Midbrain (tissue), 1 donor: Measurements from ENCODE around the gene C5orf15.

Experiments
- DNase-seq: peaks from one replicate; lab custom pipeline; 2025; lab: John Stamatoyannopoulos, UW

The C5orf15 gene

GRCh38 chr5:133924221-133924920 lies 44.1 kb downstream of the C5orf15 start:
- DNase-seq: no peak

- DNase-seq: no peak
Observed at GRCh38 chr5:133921979-133922378, 46.4 kb downstream of the C5orf15 start.

- DNase-seq: no peak
Observed at GRCh38 chr5:133921069-133921468, 47.4 kb downstream of the C5orf15 start.

GRCh38 chr5:133919148-133920136 lies 49.0 kb downstream of the C5orf15 start:
- DNase-seq: no peak

- no peak for DNase-seq
Observed at GRCh38 chr5:133918731-133919130, 49.7 kb downstream of the C5orf15 start.

GRCh38 chr5:133918316-133918715 lies 50.1 kb downstream of the C5orf15 start:
- no peak for DNase-seq

GRCh38 chr5:133917785-133918184 lies 50.6 kb downstream of the C5orf15 start:
- DNase-seq: no peak

- DNase-seq: no peak
Observed at GRCh38 chr5:133916914-133917313, 51.5 kb downstream of the C5orf15 start.

- DNase-seq: no peak
Observed at GRCh38 chr5:133916479-133916878, 51.9 kb downstream of the C5orf15 start.

- DNase-seq: no peak
Observed at GRCh38 chr5:133914434-133914833, 54.0 kb downstream of the C5orf15 start.

GRCh38 chr5:133913413-133914155 lies 54.8 kb downstream of the C5orf15 start:
- no peak for DNase-seq

- no peak for DNase-seq
Observed at GRCh38 chr5:133912951-133913350, 55.5 kb downstream of the C5orf15 start.

- no peak for DNase-seq
Observed at GRCh38 chr5:133910571-133910970, 57.9 kb downstream of the C5orf15 start.

- DNase-seq: no peak
Observed at GRCh38 chr5:133909603-133910002, 58.8 kb downstream of the C5orf15 start.

- peak; percentile 49 for DNase-seq
Observed at GRCh38 chr5:133907075-133907474, 61.4 kb downstream of the C5orf15 start.

- no peak for DNase-seq
Observed at GRCh38 chr5:133906303-133906702, 62.1 kb downstream of the C5orf15 start.
